Brain pericyte (primary cell): ENCODE measurements around the gene AFDN.

Source experiments
- DNase-seq: peaks from one replicate; pipeline ENCODE4 v3.0.0-alpha.2; 2012; ENCODE audit warnings: low read depth, low spot score

Gene AFDN

GRCh38 chr6:167977717-167978467, 151.2 kb downstream of the AFDN start:
- no peak for DNase-seq

DNA sequence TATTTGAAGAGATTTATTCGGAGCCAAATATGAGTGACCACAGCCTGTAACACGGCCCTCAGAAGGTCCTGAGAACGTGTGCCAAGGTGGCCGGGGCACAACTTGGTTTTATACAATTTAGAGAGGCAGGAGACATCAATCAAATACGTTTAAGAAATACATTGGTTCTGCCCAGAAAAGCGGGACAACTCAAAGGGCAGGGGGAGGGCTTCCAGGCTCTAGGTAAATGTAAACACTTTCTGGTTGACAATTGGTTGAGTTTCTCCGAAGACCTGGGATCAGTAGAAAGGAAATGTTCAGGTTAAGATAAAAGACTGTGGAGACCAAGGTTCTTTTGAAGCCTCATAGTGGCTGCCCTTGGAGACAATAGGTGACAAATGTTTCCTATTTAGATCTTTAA, 151.9 kb downstream of the AFDN start:
- DNase-seq: no peak

DNA sequence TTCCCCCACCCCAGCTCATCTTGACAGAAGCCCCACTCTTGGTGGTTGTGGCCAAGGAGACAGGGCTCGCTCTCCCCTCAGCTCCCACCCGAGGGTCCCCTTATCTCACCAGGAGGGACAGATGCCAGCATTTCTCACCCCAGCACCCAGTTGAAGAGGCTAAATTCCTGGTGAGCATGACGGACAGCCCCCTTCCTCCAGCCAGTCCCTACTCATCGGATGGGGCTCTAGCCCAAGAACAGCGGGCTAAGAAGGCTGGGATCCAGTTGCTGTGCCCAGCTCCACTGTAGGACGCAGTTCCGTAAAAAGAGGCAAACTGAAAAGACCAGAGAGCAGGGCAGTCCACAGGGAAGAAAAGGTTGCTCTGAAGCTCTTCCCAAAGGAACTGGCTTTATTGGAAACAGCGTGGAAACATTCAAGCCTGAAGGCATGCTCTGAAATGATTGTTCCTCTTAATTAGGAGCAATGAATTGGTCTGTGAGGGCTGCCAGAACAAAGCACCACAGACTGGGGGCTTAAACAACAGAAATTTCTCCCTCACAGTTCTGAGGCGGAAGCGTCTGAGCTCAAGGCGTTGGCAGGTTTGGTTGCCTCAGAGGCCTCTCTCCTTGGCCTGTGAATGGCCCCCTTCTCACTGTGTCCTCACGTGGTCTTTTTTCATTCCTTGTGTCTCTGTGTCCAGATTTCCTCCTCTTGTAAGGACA, 152.9 kb downstream of the AFDN start:
- no peak for DNase-seq

GRCh38 chr6:167980911-167981580, 154.3 kb downstream of the AFDN start:
- DNase-seq: no peak

- no peak for DNase-seq
These were observed 155.3 kb downstream of the AFDN start for GRCh38 chr6:167981916-167982462.

- no peak for DNase-seq
These were observed 157.5 kb downstream of the AFDN start for GRCh38 chr6:167984144-167984719.

DNA sequence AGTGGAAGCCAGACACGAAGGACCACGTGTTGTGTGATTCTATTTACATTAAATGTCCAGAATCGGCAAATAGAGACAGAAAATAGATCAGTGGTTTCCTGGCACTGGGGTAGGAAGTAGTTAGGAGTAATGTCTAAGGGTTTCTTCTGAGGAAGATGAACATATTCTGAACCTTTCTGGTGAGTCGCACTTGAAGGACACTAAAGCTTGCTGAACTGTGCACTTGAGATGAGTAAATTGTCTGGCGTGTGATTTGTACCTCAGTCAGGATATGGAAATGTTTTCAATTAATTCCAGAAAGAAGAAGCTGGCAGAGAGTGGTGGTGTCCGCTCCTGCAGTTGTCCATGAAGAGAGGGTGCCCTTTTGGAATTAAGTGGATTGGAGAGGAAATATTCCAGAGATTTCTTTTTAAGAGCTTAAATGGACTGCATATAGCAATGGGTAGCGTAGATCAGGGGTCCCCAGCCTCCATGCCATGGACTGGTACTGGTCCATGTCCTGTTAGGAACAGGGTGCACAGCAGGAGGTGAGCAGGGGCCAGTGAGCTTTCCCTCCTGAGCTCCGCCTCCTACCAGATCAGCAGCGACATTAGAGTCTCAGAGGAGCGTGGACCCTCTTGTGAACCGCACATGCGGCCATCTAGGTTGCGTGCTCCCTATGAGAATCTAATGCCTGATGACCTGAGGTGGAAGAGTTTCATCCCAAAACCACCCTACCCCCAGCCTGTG, 158.3 kb downstream of the AFDN start:
- no peak for DNase-seq

DNA sequence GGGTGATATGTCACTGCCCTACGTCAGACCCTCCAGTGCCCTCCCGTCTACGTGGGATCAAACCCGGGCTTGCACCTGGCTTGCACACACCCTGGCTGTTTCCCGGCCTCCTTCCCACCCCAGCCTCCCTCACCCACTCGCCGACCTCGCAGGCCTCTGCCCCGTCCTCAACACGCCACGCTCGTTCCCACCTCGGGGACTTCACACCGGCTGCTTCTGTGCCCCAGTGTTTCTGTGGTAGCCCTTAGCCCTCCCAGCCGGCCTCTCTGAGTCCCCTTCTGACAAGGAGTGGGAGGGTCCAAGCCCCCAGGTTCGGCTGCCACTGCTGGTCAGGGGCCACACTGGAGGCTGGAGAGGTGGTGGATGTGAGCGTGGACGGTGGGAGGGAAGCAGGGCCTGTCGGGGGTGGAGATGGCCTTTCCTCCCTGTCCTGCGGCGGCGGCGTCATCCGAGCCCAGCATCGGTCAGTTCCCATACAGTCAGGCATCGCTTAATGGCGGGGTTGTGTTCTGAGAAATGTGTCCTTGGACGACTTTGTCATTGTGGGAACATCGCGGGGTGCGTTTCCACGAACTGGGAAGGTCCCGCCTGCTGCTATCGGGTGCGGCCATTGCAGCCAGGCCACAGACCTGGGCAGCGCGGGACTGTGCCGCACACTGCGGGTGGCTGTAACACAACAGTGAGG, 159.3 kb downstream of the AFDN start:
- no peak for DNase-seq

GRCh38 chr6:167987396-167988153, 160.9 kb downstream of the AFDN start:
- no peak for DNase-seq

DNA sequence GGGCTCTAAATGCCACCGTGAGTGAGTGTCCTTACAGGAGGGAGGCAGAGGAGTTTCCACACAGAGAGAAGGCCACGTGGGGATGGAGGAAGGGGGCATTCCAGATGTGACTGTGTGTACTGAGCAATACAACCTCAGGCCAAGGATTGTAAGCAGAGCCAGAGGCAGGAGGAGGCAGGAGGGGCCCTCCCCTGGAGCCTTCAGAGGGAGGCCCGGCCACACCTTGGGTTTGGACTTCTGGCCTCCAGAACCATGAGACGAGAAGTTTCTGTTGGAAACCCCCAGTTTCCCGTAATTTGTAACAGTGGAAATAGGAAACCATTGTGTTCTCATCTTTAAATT, 161.4 kb downstream of the AFDN start:
- DNase-seq: no peak

- no peak for DNase-seq
These were observed 162.5 kb downstream of the AFDN start for GRCh38 chr6:167988945-167989841.

DNA sequence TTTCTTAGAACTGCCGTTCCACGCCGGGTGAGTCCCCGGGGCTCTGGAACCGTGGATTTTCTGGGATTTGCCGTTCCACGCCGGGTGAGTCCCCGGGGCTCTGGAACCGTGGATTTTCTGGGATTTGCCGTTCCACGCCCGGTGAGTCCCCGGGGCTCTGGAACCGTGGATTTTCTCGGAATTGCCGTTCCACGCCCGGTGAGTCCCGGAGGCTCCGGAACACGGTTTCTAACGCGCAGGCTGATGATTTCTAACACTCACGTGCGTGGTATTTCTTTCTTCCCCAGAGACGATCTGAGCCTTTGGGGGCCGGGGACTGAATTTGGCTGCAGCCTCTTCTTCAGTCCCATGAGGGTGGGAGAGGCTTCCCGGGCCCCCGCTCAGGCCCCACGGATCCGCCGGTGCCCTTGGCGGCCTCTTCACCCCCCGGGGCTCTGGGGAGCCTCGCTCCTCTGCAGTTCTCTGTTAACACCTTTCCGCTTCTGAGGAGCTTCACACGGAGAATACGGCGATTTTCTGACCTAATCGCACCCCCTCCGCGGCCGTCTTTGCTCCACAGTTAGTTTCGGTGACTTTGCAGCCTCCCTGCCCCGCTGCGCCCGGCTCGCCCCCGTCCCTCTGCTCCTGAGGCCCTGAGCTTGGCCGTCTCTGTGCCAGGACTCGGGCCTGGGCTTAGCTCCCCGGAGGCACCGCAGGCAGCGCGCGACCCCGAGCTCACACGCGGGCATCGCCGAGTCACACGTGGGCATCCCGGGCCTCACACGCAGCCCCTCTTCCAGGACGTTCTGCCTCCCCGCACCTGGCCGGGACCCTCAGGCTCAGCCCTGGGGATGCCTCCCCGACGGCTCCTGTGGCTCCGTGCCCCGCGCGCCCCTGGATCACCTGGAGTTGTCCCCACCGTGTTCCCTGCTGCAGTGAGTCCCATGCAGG, 163.6 kb downstream of the AFDN start:
- DNase-seq: no peak

- DNase-seq: no peak
These were observed 166.5 kb downstream of the AFDN start for GRCh38 chr6:167993169-167993568.

- no peak for DNase-seq
These were observed 167.1 kb downstream of the AFDN start for GRCh38 chr6:167993831-167994230.

GRCh38 chr6:167995302-167995701, 168.6 kb downstream of the AFDN start:
- DNase-seq: no peak

GRCh38 chr6:167995731-167996151, 169.0 kb downstream of the AFDN start:
- no peak for DNase-seq

GRCh38 chr6:167996424-167997199, 169.9 kb downstream of the AFDN start:
- no peak for DNase-seq
